NCI-H526 (cell line): Measurements from ENCODE around the gene TXNRD1.

Experiments used
- DNase-seq, 2 experiments: peaks; one replicate each; lab custom pipeline; 2025; lab: John Stamatoyannopoulos, UW

TXNRD1 gene

GRCh38 chr12:104280717-104281458 is 65.3 kb downstream of the TXNRD1 start:
- no peak for DNase-seq

- DNase-seq = no peak
Observed at GRCh38 chr12:104281636-104282035, 66.1 kb downstream of the TXNRD1 start.

- DNase-seq = no peak
Observed at GRCh38 chr12:104282109-104282508, 66.5 kb downstream of the TXNRD1 start.

DNA sequence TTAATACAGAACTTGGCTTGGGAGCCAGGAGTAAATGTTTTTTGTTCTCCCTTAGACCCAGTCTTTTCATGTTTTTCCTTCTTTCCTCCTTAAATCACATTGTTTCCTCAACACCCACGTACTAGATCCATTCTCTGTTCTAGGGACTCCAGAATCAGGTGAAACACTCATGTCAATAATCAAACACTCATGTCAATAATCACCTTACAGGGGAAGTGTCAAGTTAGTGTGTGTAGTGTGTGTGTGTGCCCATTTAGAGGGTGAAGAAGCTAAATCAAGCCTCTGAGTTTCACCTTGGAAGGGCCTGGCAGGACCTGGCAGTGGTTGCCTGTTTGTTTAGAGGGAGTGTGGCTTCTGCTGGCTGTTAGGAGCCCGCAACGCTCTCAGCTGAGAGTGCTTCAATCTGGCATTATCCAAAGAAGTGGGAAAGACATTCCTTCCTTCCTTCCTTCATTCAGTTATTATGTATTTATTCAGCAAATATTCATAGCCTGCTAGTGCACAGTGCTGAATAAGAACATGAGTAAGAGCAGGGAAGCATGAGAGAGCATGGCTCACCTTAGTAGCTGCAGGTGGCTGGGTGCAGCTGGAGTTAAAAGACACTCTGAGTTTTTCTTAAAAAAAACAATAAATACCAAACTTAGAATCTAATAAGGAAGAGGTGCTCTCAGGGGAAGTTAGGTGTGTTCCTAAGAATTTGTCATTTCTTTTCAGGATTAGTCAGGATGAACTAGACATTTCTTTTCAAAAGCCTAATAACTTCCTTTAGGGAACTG is 70.3 kb downstream of the TXNRD1 start:
- DNase-seq = peak; percentile 8 to 49

- DNase-seq = peak; percentile 96 to 98
Observed at GRCh38 chr12:104286516-104287482, 71.2 kb downstream of the TXNRD1 start.

DNA sequence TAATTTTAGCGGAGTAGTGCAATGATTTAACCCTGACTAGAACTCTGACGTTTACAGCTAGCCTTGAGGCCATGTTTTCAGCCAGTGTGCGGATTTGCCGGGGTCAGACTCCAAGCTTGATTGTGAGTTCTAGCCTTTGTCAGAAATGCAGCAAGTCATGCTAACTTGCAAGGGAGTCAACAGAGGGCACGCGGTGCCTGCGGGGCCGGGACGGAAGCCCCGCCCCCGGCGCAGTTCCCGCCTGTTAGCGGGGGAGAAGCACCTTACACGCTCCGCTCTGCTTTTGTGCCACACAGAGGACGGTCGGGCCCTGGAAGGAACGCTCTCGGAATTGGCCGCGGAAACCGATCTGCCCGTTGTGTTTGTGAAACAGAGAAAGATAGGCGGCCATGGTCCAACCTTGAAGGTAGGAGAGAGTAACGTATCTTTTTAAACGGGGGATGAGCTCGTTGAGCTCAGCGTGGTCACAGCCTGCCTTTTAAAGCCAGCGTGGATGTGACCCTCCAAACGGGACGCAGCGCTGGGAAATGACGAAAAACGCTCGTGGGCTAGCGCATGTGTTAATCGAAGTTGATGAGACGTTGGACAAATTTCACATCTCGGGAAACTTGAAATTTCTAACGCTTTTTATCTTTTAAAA is 73.2 kb downstream of the TXNRD1 start:
- peak; percentile 89 to 94 for DNase-seq

DNA sequence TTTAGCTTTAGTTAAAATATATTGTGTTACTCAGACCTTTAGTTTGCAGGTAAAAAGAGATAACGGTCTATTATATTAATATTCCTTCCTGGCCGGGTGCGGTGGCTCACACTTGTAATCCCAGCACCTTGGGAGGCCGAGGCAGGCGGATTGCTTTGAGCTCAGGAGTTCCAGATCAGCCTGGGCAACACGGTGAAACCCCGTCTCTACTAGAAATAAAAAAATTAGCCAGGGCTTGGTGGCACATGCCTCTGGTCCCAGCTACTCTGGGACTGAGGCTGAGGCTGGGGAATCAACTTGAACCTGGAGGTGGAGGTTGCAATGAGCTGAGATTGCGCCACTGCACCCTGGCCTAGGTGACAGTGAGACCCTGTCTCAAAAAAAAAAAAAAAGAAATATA is 74.7 kb downstream of the TXNRD1 start:
- DNase-seq = no peak

GRCh38 chr12:104290855-104291254 is 75.3 kb downstream of the TXNRD1 start:
- DNase-seq = no peak

- DNase-seq = peak in 1 of 2 experiments; percentile 8
Observed at GRCh38 chr12:104291867-104292524, 76.4 kb downstream of the TXNRD1 start.

DNA sequence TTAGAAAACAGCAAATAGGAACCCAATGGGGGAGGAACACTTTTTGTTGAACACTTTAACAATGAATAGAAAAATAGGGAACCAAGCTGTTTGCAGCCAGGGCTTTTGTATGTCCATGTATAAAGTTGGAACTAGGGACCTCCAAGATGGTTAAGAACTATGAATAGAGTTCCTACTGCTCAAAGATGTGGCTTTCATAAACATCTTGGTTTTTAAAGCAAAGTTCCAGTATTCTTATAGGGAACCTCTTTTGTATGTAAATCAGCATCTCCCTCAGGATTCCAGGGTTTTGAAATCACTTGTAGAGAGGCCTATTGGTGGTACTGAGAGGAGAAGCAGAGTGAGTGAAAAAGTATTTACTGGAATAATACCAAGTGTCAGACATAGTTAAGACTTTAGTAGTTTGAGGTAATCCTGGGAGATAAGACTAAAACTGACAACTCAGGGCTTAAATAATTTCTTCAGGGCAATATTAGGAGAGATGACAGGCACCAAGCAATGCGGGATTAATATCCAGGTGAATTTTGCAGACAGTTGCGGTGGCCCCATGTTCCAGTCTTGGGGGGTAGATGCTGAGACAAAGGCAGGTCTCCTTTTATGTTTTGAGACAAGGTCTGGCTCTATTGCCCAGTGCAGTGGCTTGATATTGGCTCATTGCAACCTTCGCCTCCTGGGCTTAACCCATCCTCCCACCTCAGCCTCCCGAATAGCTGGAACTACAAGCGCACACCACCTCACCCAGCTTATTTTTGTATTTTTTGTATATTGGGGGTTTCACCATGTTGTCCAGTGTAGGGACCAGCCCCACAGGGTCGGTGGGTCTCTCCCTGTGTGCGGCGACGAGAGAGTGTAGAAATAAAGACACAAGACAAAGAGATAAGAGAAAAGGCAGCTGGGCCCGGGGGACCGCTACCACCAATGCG is 77.6 kb downstream of the TXNRD1 start:
- no peak for DNase-seq

- DNase-seq = peak; percentile 3 to 31
Observed at GRCh38 chr12:104294158-104294859, 78.7 kb downstream of the TXNRD1 start.

GRCh38 chr12:104294927-104295668 is 79.5 kb downstream of the TXNRD1 start:
- DNase-seq = no peak

DNA sequence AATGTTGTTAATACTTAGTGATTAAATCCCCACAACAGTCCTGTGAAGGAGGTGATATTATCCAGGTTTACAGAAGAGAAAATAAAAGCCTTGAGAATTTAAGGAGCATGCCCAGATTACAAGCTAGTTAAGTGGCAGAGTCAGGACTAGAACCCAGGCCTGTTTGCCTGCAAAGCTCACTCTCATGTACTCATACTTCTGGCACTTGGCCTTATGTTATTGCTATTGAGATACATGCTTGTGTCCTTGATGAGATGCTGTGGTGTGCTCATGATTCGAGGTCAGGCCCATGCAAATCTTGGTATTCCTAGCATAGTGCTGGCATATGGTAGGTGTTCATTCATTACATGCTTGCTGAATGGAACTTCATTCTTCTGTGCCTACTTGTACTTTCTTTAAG is 80.4 kb downstream of the TXNRD1 start:
- no peak for DNase-seq

GRCh38 chr12:104296718-104297117 is 81.1 kb downstream of the TXNRD1 start:
- no peak for DNase-seq

DNA sequence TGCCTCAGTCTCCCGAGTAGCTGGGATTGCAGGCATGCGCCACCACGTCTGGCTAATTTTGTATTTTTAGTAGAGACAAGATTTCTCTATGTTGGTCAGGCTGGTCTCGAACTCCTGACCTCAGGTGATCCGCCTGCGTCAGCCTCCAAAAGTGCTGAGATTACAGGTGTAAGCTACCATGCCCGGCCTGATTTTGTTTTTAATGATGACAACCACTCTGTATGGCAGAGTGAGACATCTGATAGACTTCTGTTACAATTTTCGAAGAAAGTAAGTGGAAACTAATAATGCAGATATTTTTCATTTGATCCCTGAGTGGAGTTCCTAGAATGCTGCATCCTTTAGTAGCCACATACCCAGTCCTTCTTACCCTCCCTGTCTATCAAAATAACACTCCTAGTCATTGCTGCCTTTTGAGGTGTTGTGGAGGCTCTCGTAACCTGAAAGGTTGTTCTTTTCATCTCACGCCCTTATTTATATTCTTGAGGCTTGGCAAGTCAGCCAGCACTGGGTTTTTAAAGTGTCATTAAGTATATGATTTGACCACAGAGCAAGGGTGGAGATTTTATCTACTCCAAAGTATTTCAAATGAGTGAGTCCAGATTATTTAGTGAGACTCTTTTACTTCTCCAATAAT is 82.0 kb downstream of the TXNRD1 start:
- no peak for DNase-seq

DNA sequence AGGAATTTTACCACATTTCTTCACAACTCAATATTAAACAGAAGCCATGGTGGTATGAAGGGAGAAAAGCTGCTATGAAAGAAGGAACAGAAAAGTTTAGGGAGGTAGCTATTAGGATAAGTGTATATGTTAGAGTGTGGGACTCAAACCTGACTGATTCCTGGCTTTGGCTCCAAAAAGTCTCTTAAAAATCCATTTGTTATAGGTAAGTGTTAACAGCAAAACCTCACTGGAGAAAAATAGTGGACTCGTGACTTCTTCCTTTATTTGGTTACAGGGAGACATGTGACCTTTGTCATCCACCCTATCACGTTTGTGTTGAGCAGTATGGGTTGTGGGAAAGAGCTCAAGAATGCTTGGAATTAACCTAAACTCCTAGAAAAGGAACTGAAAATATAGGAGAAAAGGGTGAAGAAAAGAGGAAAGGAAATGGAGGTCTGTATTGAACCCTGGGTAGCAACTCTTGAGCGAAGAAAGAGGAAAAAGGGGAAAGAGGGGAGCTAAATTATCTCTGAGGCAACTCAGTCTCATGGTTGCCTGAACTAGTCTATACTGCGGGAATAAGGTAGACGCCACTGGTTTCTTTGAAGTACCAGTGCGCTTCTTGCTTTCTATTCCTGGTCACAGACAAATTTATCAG is 84.4 kb downstream of the TXNRD1 start:
- DNase-seq = no peak

GRCh38 chr12:104303538-104304151 is 88.1 kb downstream of the TXNRD1 start, which contains the start of gene EID3:
Gene EID3 (plus strand): TSS chr12:104303739. CDS start chr12:104303935, 196 bp downstream.
- DNase-seq = no peak
